ENCODE measurements around the gene BUB1B.
"Not testable (repeated sequence)": the region's sequence is repeated elsewhere in the genome, so short reads cannot be mapped to it uniquely, and the experiment has no call there.

Gene BUB1B

DNA sequence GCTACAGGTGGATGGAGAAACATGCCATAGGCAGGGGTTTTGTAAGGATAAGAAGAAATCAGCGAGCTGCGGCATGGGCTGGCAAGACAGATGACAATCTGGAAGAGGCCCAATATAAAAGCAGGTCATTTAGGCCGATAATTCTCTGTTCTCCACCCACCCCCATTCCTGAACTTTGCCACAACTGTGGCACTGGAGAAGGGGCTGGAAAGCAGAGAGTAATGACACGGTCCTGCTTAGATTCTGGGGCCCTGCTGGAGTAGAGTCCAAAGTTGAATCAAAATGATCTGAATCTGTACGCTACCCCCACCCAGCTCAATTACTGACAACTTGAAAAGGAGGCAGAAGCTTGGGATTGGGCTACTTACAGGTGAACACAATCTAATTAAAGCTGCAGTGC is 18.4 kb upstream of the BUB1B start:
- no peak for TF ChIP-seq CTCF (conservative IDR thresholded peaks at IDR 0.05; ENCODE audit: low read depth, low read length)
- H3K4me3 ChIP-seq (ENCODE audit: low read depth, low read length), result no peak overlapping the region
- DNase-seq (ENCODE audit: low read depth), result no peak

DNA sequence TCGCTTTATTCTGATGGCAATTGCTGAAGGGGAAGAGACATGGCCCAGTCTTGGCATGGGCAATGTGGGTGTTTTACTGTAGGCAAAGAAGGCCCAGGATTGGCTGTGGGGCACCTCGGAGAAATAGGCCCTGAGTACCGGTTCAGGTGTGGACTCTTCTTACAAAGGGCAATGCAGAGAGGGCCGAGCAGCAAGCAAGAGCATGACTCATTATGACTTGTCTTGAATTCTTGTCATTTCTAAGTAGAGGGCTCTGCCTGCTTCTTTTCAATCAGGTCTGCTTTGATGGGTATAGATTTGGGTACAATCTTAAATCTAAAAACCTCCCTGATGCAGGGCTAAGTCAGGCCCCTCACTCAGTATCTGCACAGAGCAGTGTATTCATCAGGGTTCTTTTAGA is 14.8 kb upstream of the BUB1B start:
- TF ChIP-seq CTCF (conservative IDR thresholded peaks at IDR 0.05; ENCODE audit: low read depth, low read length), result no peak
- no peak overlapping the region for H3K4me3 ChIP-seq (ENCODE audit: low read depth, low read length)
- DNase-seq (ENCODE audit: low read depth), result peak; percentile 59

- TF ChIP-seq CTCF (conservative IDR thresholded peaks at IDR 0.05; ENCODE audit: low read depth, low read length), result no peak
- no peak overlapping the region for H3K4me3 ChIP-seq (ENCODE audit: low read depth, low read length)
- DNase-seq (ENCODE audit: low read depth), result no peak
These were observed 11.5 kb upstream of the BUB1B start for GRCh38 chr15:40149339-40149738.

DNA sequence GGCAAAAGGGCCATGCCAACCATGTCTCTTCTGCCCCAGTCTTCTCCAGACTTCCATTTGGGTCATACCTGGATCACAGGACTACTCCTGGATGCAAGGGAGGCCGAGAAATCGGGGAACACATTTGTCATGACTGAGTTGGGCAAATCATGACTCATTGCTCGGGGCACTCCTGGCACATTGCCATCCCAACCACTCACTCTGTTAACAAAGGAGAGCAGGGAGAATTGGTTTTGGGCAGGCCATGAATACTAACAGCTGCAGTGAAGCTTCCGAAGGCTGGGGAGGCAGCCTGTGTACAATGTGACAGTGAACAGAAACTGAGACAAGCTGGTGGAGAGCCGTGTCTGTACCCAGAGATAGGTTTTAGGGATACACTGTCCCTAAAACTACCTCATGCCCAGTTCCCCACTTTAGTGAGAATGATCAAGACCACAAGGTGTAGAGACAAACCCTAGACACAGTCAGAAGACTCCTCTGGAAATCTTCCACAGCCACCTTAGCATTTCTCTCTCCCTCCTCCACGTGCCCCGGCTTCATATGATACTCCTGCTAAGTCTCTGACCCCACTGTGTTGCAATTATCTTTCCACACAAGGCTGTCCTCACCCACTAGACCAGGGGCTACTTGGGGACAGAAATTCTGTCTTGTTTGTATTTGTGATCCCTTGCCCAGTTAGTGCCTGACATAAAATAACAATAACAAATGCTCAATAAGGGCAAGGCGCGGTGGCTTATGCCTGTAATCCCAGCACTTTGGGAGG is 10.5 kb upstream of the BUB1B start:
- peak; percentile 32 for DNase-seq (ENCODE audit: low read depth)
- no peak overlapping the region for H3K4me3 ChIP-seq (ENCODE audit: low read depth, low read length)
- no peak for TF ChIP-seq CTCF (conservative IDR thresholded peaks at IDR 0.05; ENCODE audit: low read depth, low read length)

GRCh38 chr15:40151499-40151898 is 9.4 kb upstream of the BUB1B start:
- no peak overlapping the region for H3K4me3 ChIP-seq (ENCODE audit: low read depth, low read length)
- DNase-seq (ENCODE audit: low read depth), result no peak
- TF ChIP-seq CTCF (conservative IDR thresholded peaks at IDR 0.05; ENCODE audit: low read depth, low read length), result no peak

GRCh38 chr15:40151991-40152390 is 8.9 kb upstream of the BUB1B start:
- no peak for TF ChIP-seq CTCF (conservative IDR thresholded peaks at IDR 0.05; ENCODE audit: low read depth, low read length)
- DNase-seq (ENCODE audit: low read depth), result no peak
- H3K4me3 ChIP-seq (ENCODE audit: low read depth, low read length), result no peak overlapping the region

DNA sequence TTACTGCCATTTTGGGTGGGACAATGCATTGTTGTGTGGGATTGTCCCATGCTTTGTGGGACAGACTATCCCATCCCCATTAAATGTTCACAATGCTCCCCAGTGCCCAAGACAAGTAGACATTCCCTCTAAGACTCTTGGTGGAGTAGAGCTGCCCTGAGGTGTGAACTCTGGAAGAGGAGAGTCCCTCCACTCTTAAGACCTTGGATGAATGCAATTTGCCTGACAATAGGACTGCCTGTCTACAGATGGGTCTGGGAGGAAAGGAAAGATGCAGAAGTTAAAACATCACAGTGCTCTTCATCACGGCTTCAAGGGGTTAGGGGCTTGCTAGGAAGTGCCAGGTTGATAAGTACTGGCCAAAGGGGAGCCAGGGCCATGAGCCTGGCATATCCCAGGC is 6.0 kb upstream of the BUB1B start:
- H3K4me3 ChIP-seq (ENCODE audit: low read depth, low read length); DNase-seq (ENCODE audit: low read depth): not testable (repeated sequence)
